Hepatocyte (in vitro differentiated cells): ENCODE data around the gene UBE2I. TPM values are rescaled to one million over a fixed set of nuclear protein-coding genes. Genes with fewer than 3 reads are reported as not detected.

Experiments used
- DNase-seq: peaks from one replicate; pipeline ENCODE4 v3.0.0-alpha.2; 2016; ENCODE audit warnings: low spot score
- H2AFZ ChIP-seq: fragments of 200-600 bp; sonication (generic); 2 replicates; pipeline ENCODE4 v1.6.0; 2016; ENCODE audit warnings: antibody characterized with exemption, mild to moderate bottlenecking
- H3K27ac ChIP-seq: fragments of 200-600 bp; sonication (generic); 2 replicates; pipeline ENCODE4 v1.5.1; 2016; ENCODE audit warnings: mild to moderate bottlenecking
- H3K27me3 ChIP-seq: fragments of 200-600 bp; sonication (generic); 2 replicates; pipeline ENCODE4 v1.6.1; 2016
- H3K36me3 ChIP-seq: fragments of 200-600 bp; sonication (generic); replicated peaks from 2 replicates; pipeline ENCODE4 v1.5.1; 2016; ENCODE audit warnings: low read depth; ENCODE audit not compliant: insufficient read depth
- H3K4me1 ChIP-seq: fragments of 200-600 bp; sonication (generic); 2 replicates; pipeline ENCODE4 v1.5.1; 2016; ENCODE audit warnings: mild to moderate bottlenecking, moderate library complexity; ENCODE audit not compliant: insufficient read depth
- H3K4me2 ChIP-seq: fragments of 200-600 bp; sonication (generic); 2 replicates; pipeline ENCODE4 v1.6.0; 2016
- H3K4me3 ChIP-seq: fragments of 200-600 bp; sonication (generic); 2 replicates; pipeline ENCODE4 v1.5.1; 2016; ENCODE audit warnings: mild to moderate bottlenecking
- H3K79me2 ChIP-seq: fragments of 200-600 bp; sonication (generic); 2 replicates; pipeline ENCODE4 v1.6.0; 2017; ENCODE audit warnings: mild to moderate bottlenecking
- H3K9me2 ChIP-seq: fragments of 200-600 bp; sonication (generic); replicated peaks from 2 replicates; pipeline ENCODE4 v1.6.0; 2017; ENCODE audit warnings: mild to moderate bottlenecking; ENCODE audit not compliant: insufficient read depth
- H3K9me3 ChIP-seq: fragments of 200-600 bp; sonication (generic); 2 replicates; pipeline ENCODE4 v1.5.1; 2016; ENCODE audit warnings: low read depth, mild to moderate bottlenecking
- H4K20me1 ChIP-seq: fragments of 200-600 bp; sonication (generic); 2 replicates; pipeline ENCODE4 v1.6.0; 2016; ENCODE audit warnings: mild to moderate bottlenecking; ENCODE audit not compliant: insufficient read depth, poor library complexity, severe bottlenecking
- CTCF ChIP-seq: fragments of 200-600 bp; sonication (generic); IDR thresholded peaks from 2 replicates; pipeline ENCODE4 v1.5.1; 2016; ENCODE audit warnings: antibody characterized with exemption, mild to moderate bottlenecking; ENCODE audit not compliant: poor library complexity
- EZH2 ChIP-seq: fragments of 200-600 bp; sonication (generic); IDR thresholded peaks from 2 replicates; pipeline ENCODE4 v1.6.1; 2016; ENCODE audit warnings: antibody characterized with exemption, mild to moderate bottlenecking, borderline replicate concordance
- EZH2phosphoT487 ChIP-seq: fragments of 200-600 bp; sonication (generic); IDR thresholded peaks from one replicate; pipeline ENCODE4 v1.6.1; 2018; ENCODE audit warnings: antibody characterized with exemption, mild to moderate bottlenecking, low read depth, moderate library complexity; ENCODE audit not compliant: unreplicated experiment, severe bottlenecking
- WGBS: methylation state at CpG from one replicate; pipeline ENCODE4 v1.1.6; 2016; ENCODE audit warnings: low lambda C conversion rate; ENCODE audit errors: missing lambda C conversion rate; 5-methylcytosine and 5-hydroxymethylcytosine counted together
- polyA plus RNA-seq: library from polyadenylated mRNA; unstranded; fragments of >200 nt; fragmentation: Nextera tagmentation; extraction: Ambion mirVana; gene quantifications from 2 replicates; pipeline ENCODE4 v1.2.1, GENCODE V29; 2016
- total RNA-seq: library from RNA; depleted of rRNA; stranded (reverse); fragments of >200 nt; gene quantifications from 2 replicates; pipeline ENCODE4 v1.2.3, GENCODE V29; 2014

Gene UBE2I
- total and polyA plus RNA-seq, 2 experiments from 2014 or later = 76.0 to 150 TPM

GRCh38 chr16:1282324-1282973, 27.0 kb upstream of the UBE2I start:
- peaks cover 6% of the 10 kb centered on the region for H3K4me1 ChIP-seq
- H3K36me3 ChIP-seq = no peaks in the 10 kb centered on the region
- no peak overlapping the region for H3K4me2 ChIP-seq
- H3K4me3 ChIP-seq = no peak overlapping the region
- 91% methylated on average over 17 of the region's 17 CpGs for WGBS
- no peaks in the 10 kb centered on the region for H3K27me3 ChIP-seq
- DNase-seq = no peak
- no peak for TF ChIP-seq EZH2phosphoT487
- no peak for TF ChIP-seq CTCF
- TF ChIP-seq EZH2 = no peak
- no peaks in the 10 kb centered on the region for H4K20me1 ChIP-seq
- no peaks in the 10 kb centered on the region for H3K9me3 ChIP-seq
- no peak overlapping the region for H3K27ac ChIP-seq
- no peaks in the 10 kb centered on the region for H3K9me2 ChIP-seq
- H2AFZ ChIP-seq = no peak overlapping the region
- no peaks in the 10 kb centered on the region for H3K79me2 ChIP-seq

GRCh38 chr16:1283296-1283695, 26.1 kb upstream of the UBE2I start:
- Histone ChIP-seq H3K79me2 (no peaks in the 10 kb centered on the region), H3K27me3 (no peaks in the 10 kb centered on the region), H3K27ac (no peak overlapping the region), H3K4me2 (no peak overlapping the region), H4K20me1 (no peaks in the 10 kb centered on the region), H3K4me3 (no peak overlapping the region), H3K4me1 (peaks cover 5% of the 10 kb centered on the region), H2AFZ (no peak overlapping the region), H3K36me3 (no peaks in the 10 kb centered on the region), H3K9me3 (no peaks in the 10 kb centered on the region), H3K9me2 (no peaks in the 10 kb centered on the region)
- no peak for DNase-seq
- TF ChIP-seq EZH2phosphoT487 = no peak
- no peak for TF ChIP-seq EZH2
- no peak for TF ChIP-seq CTCF
- 50% methylated on average over 17 of the region's 17 CpGs for WGBS

GRCh38 chr16:1283996-1284616, 25.3 kb upstream of the UBE2I start:
- Histone ChIP-seq H3K9me3 (no peaks in the 10 kb centered on the region), H2AFZ (no peak overlapping the region), H3K36me3 (no peaks in the 10 kb centered on the region), H3K9me2 (no peaks in the 10 kb centered on the region), H3K27me3 (peaks cover 4% of the 10 kb centered on the region), H3K4me3 (no peak overlapping the region), H3K79me2 (no peaks in the 10 kb centered on the region), H3K27ac (no peak overlapping the region), H4K20me1 (no peaks in the 10 kb centered on the region), H3K4me2 (no peak overlapping the region), H3K4me1 (peaks cover 2% of the 10 kb centered on the region)
- 90% methylated on average over 15 of the region's 16 CpGs for WGBS
- no peak for DNase-seq
- TF ChIP-seq EZH2 (no peak), EZH2phosphoT487 (no peak), CTCF (no peak)
